ENCODE results near the gene NCOR1. TPM values are rescaled to one million over a fixed set of nuclear protein-coding genes. Genes with fewer than 3 reads are reported as not detected.

The NCOR1 gene
- total and polyA plus RNA-seq, 9 of the 15 experiments (the other 6 are each of a cell fraction or from before 2014, with no cell fraction given): 20.2 to 66.5 (median 50.9) TPM

GRCh38 chr17:15999141-15999973, 216.0 kb downstream of the NCOR1 start, which contains the start of the genes TTC19 and ZSWIM7 (continued):
- TF ChIP-seq MEF2A (IDR thresholded peaks at IDR 0.05; ENCODE audit: control insufficient read depth, low read depth, low read length) (no peak), ZNF518B (CRISPR knock-in tag; IDR thresholded peaks at IDR 0.05) (no peak), ATF6 (CRISPR knock-in tag; IDR thresholded peaks at IDR 0.05) (no peak), FOXA1 (IDR thresholded peaks at IDR 0.05; ENCODE audit: borderline replicate concordance) (no peak), SMARCA4 (IDR thresholded peaks at IDR 0.05) (no peak), KDM2B (CRISPR knock-in tag; IDR thresholded peaks at IDR 0.05) (no peak), HNRNPUL1 (IDR thresholded peaks at IDR 0.05; ENCODE audit: low read length) (no peak), ZNF764 (CRISPR knock-in tag; IDR thresholded peaks at IDR 0.05; ENCODE audit: low read depth) (no peak), RHOXF2B (CRISPR knock-in tag; conservative IDR thresholded peaks at IDR 0.05) (no peak), ZNF584 (CRISPR knock-in tag; IDR thresholded peaks at IDR 0.05; ENCODE audit: low read depth) (no peak), PYGO2 (tag; IDR thresholded peaks at IDR 0.05) (no peak), POLR2AphosphoS5 (IDR thresholded peaks at IDR 0.05; ENCODE audit: control insufficient read depth, insufficient read depth, low read depth, low read length) (peak; percentile 66), ARID4B (CRISPR knock-in tag; IDR thresholded peaks at IDR 0.05) (peak; percentile 91), HMG20B (CRISPR knock-in tag; IDR thresholded peaks at IDR 0.05) (no peak), SOX6 (IDR thresholded peaks at IDR 0.05) (peak; percentile 65), BCL6 (CRISPR knock-in tag; IDR thresholded peaks at IDR 0.05) (no peak)
